ENCODE data around the gene ZMYND15. TPM values are rescaled to one million over a fixed set of nuclear protein-coding genes. Genes with fewer than 3 reads are reported as not detected.

Gene ZMYND15
- total and polyA plus RNA-seq, 2 donors (not counting 3 experiments of a cell fraction or from before 2014, with no cell fraction given) = 0.12 to 0.44 TPM

DNA sequence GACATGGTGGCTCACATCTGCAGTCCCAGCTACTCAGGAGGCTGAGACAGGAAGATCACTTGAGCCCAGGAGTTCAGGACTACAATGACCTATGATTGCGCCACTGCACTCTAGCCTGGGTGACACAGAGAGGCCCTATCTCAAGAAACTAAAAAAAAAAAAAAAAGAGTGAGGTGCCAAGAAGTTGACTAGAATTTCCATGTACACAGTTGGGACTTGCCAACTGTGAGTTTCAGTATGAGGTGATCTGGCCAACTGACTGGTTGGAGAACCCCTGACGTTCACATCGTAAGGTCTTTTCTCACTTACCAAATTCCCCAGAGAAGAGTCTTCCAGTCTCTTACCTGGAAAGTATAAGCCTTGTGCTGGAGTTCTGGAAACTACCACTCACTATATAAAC is 11.5 kb upstream of the ZMYND15 start:
- no peak overlapping the region for H3K27ac ChIP-seq (ENCODE audit: insufficient read depth, low read depth, low read length)
- no peaks in the 10 kb centered on the region for H3K79me2 ChIP-seq (ENCODE audit: control insufficient read depth, insufficient read depth, low read length)
- ChIA-PET CTCF (no interaction called here), POLR2A (no interaction called here)
- no peaks in the 10 kb centered on the region for H3K36me3 ChIP-seq (ENCODE audit: control insufficient read depth in 2 of 2, extremely low read depth in 1 of 2, insufficient read depth in 2 of 2, low read length in 2 of 2)
- intact Hi-C loops (cut with micrococcal nuclease) = no loop called here
- no peaks in the 10 kb centered on the region for H4K20me1 ChIP-seq (replicated peaks; ENCODE audit: control insufficient read depth, extremely low read depth, insufficient read depth, low read length)
- no peak for DNase-seq (ENCODE audit: low read depth, low spot score)
- no peaks in the 10 kb centered on the region for H3K9me1 ChIP-seq (replicated peaks; ENCODE audit: control insufficient read depth, extremely low read depth, insufficient read depth, low read length)
- H3K4me1 ChIP-seq (ENCODE audit: control insufficient read depth, extremely low read depth, insufficient read depth, low read length) = peaks cover 2% of the 10 kb centered on the region
- H3K4me2 ChIP-seq (ENCODE audit: insufficient read depth, low read length) = no peak overlapping the region
- H2AFZ ChIP-seq (ENCODE audit: low read depth, low read length) = no peak overlapping the region
- TF ChIP-seq POLR2A (IDR thresholded peaks at IDR 0.05; ENCODE audit: low read depth, low read length) (no peak), JUN (IDR thresholded peaks at IDR 0.05; ENCODE audit: borderline replicate concordance, insufficient read depth, insufficient read length, low read depth) (no peak), POLR2AphosphoS5 (IDR thresholded peaks at IDR 0.05; ENCODE audit: insufficient read depth, low read depth, low read length) (no peak), FOS (IDR thresholded peaks at IDR 0.05; ENCODE audit: borderline replicate concordance, insufficient read depth, low read length) (no peak), MYC (IDR thresholded peaks at IDR 0.05; ENCODE audit: low read depth, low read length) (no peak), GATA2 (IDR thresholded peaks at IDR 0.05; ENCODE audit: insufficient read depth, insufficient read length, low read depth, low read length) (no peak), EZH2 (IDR thresholded peaks at IDR 0.05; ENCODE audit: borderline replicate concordance, low read depth, low read length, severe bottlenecking) (no peak)
- TF ChIP-seq, protein P1, sequence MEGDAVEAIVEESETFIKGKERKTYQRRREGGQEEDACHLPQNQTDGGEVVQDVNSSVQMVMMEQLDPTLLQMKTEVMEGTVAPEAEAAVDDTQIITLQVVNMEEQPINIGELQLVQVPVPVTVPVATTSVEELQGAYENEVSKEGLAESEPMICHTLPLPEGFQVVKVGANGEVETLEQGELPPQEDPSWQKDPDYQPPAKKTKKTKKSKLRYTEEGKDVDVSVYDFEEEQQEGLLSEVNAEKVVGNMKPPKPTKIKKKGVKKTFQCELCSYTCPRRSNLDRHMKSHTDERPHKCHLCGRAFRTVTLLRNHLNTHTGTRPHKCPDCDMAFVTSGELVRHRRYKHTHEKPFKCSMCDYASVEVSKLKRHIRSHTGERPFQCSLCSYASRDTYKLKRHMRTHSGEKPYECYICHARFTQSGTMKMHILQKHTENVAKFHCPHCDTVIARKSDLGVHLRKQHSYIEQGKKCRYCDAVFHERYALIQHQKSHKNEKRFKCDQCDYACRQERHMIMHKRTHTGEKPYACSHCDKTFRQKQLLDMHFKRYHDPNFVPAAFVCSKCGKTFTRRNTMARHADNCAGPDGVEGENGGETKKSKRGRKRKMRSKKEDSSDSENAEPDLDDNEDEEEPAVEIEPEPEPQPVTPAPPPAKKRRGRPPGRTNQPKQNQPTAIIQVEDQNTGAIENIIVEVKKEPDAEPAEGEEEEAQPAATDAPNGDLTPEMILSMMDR (IDR thresholded peaks at IDR 0.05; ENCODE audit: extremely low read depth in 1 of 2, insufficient read depth in 1 of 2, low read depth in 1 of 2, low read length in 2 of 2) = no peak
- TF ChIP-seq, protein P2, sequence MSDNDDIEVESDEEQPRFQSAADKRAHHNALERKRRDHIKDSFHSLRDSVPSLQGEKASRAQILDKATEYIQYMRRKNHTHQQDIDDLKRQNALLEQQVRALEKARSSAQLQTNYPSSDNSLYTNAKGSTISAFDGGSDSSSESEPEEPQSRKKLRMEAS (IDR thresholded peaks at IDR 0.05; ENCODE audit: insufficient read depth, insufficient read length) = no peak
- BruUV-seq (replicated peaks) = no TSS peak
- dilution Hi-C loops (cut with MboI; ENCODE audit: extremely low pct_ligation_motif_present, low sequenced_read_pairs) = no loop called here
- H3K9me3 ChIP-seq (replicated peaks; ENCODE audit: control insufficient read depth, insufficient read depth, low read length) = no peaks in the 10 kb centered on the region
- H3K9ac ChIP-seq (replicated peaks; ENCODE audit: extremely low read depth, insufficient read depth, low read length) = no peak overlapping the region
- H3K4me3 ChIP-seq (replicated peaks in 1 of 3; ENCODE audit: insufficient read depth in 1 of 3, low read depth in 1 of 3, low read length in 3 of 3) = no peak overlapping the region
- FAIRE-seq = no peak
- peaks cover 0 to 1% of the 10 kb centered on the region in 2 experiments for H3K27me3 ChIP-seq (ENCODE audit: control insufficient read depth in 2 of 2, insufficient read depth in 2 of 2, low read length in 2 of 2)
